Right forelimb (tissue), 1 donor: Measurements from ENCODE around the gene UBE2V1.
"Not testable (repeated sequence)": the region's sequence is repeated elsewhere in the genome, so short reads cannot be mapped to it uniquely, and the experiment has no call there.

ENCODE experiments used
- DNase-seq: peaks from one replicate; pipeline ENCODE4 v3.0.0-alpha.2; 2018

Gene UBE2V1

GRCh38 chr20:50112512-50113419 is at the start of gene UBE2V1:
TSS of gene UBE2V1 (minus strand) at chr20:50113150. CDS start at chr20:50113128, 22 bp downstream.
- peak; percentile 93 for DNase-seq

- DNase-seq, result not testable (repeated sequence)
These were observed 48.5 kb upstream of the UBE2V1 start for GRCh38 chr20:50161494-50161893.

- DNase-seq, result peak; percentile 93
These were observed 40.8 kb upstream of the UBE2V1 start, which contains the start of gene PEDS1 for GRCh38 chr20:50153500-50154377. TSS of gene PEDS1 (minus strand) at chr20:50153723. CDS start at chr20:50153637, 86 bp downstream.

- no peak for DNase-seq
These were observed 40.2 kb upstream of the UBE2V1 start for GRCh38 chr20:50153153-50153499.

- no peak for DNase-seq
These were observed 39.6 kb upstream of the UBE2V1 start for GRCh38 chr20:50152394-50153152.

- DNase-seq, result no peak
These were observed 38.2 kb upstream of the UBE2V1 start for GRCh38 chr20:50151034-50151743.

- no peak for DNase-seq
These were observed 36.7 kb upstream of the UBE2V1 start for GRCh38 chr20:50149481-50150254.

GRCh38 chr20:50146732-50147662 is 34.0 kb upstream of the UBE2V1 start:
- no peak for DNase-seq

GRCh38 chr20:50146214-50146613 is 33.3 kb upstream of the UBE2V1 start:
- no peak for DNase-seq

GRCh38 chr20:50145566-50145965 is 32.6 kb upstream of the UBE2V1 start:
- no peak for DNase-seq

- DNase-seq, result no peak
These were observed 31.4 kb upstream of the UBE2V1 start for GRCh38 chr20:50144362-50144761.

- no peak for DNase-seq
These were observed 29.9 kb upstream of the UBE2V1 start for GRCh38 chr20:50142812-50143211.

GRCh38 chr20:50141811-50142561 is 29.0 kb upstream of the UBE2V1 start:
- no peak for DNase-seq

- DNase-seq, result no peak
These were observed 28.2 kb upstream of the UBE2V1 start for GRCh38 chr20:50141018-50141675.

GRCh38 chr20:50140339-50140859 is 27.4 kb upstream of the UBE2V1 start:
- no peak for DNase-seq

- no peak for DNase-seq
These were observed 25.8 kb upstream of the UBE2V1 start for GRCh38 chr20:50138479-50139393.

- no peak for DNase-seq
These were observed 25.1 kb upstream of the UBE2V1 start for GRCh38 chr20:50138120-50138478.
